MM.1S (cell line): ENCODE measurements around the gene RIPOR3.

Experiments
- EZH2 ChIP-seq: fragments of 300-600 bp; sonication (generic); optimal IDR thresholded peaks from 2 replicates; pipeline ENCODE3; 2017; ENCODE audit warnings: low read depth, mild to moderate bottlenecking, antibody characterized with exemption, low read length, mixed read lengths
- EZH2phosphoT487 ChIP-seq: fragments of 300-600 bp; sonication (generic); IDR thresholded peaks from 2 replicates; pipeline ENCODE4 v1.6.1; 2018; ENCODE audit warnings: antibody characterized with exemption, low read length
- TF ChIP-seq, protein P1 (sequence below): fragments of 300-600 bp; sonication (generic); IDR thresholded peaks from 2 replicates; pipeline ENCODE4 v1.5.1; 2016; ENCODE audit warnings: antibody characterized with exemption, low read length, mixed read lengths

- TF ChIP-seq, protein P1, sequence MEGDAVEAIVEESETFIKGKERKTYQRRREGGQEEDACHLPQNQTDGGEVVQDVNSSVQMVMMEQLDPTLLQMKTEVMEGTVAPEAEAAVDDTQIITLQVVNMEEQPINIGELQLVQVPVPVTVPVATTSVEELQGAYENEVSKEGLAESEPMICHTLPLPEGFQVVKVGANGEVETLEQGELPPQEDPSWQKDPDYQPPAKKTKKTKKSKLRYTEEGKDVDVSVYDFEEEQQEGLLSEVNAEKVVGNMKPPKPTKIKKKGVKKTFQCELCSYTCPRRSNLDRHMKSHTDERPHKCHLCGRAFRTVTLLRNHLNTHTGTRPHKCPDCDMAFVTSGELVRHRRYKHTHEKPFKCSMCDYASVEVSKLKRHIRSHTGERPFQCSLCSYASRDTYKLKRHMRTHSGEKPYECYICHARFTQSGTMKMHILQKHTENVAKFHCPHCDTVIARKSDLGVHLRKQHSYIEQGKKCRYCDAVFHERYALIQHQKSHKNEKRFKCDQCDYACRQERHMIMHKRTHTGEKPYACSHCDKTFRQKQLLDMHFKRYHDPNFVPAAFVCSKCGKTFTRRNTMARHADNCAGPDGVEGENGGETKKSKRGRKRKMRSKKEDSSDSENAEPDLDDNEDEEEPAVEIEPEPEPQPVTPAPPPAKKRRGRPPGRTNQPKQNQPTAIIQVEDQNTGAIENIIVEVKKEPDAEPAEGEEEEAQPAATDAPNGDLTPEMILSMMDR = no peak
- TF ChIP-seq EZH2phosphoT487 (no peak), EZH2 (no peak)
These were observed 83.2 kb downstream of the RIPOR3 start for GRCh38 chr20:50607850-50608749.
